CD4-positive, alpha-beta T cell treated with Interleukin-17A for 1 hour (primary cell): ENCODE data around the gene SEMA4D.

ENCODE experiments used
- DNase-seq: peaks from one replicate; pipeline ENCODE4 v3.0.0-alpha.2; 2020

Gene SEMA4D

GRCh38 chr9:89462199-89462598 is 35.7 kb downstream of the SEMA4D start:
- DNase-seq: no peak

GRCh38 chr9:89461265-89461664 is 36.6 kb downstream of the SEMA4D start:
- DNase-seq: no peak

- no peak for DNase-seq
These were observed 37.4 kb downstream of the SEMA4D start for GRCh38 chr9:89460551-89460950.

- no peak for DNase-seq
These were observed 39.0 kb downstream of the SEMA4D start for GRCh38 chr9:89458768-89459496.

GRCh38 chr9:89457376-89457855 is 40.5 kb downstream of the SEMA4D start:
- no peak for DNase-seq

GRCh38 chr9:89455356-89455824 is 42.5 kb downstream of the SEMA4D start:
- DNase-seq: peak; percentile 59

- no peak for DNase-seq
These were observed 43.2 kb downstream of the SEMA4D start for GRCh38 chr9:89454498-89455355.

GRCh38 chr9:89453452-89453851 is 44.5 kb downstream of the SEMA4D start:
- no peak for DNase-seq

GRCh38 chr9:89452561-89452960 is 45.4 kb downstream of the SEMA4D start:
- DNase-seq: no peak

GRCh38 chr9:89450213-89450612 is 47.7 kb downstream of the SEMA4D start:
- no peak for DNase-seq

- no peak for DNase-seq
These were observed 48.6 kb downstream of the SEMA4D start for GRCh38 chr9:89449261-89449671.

GRCh38 chr9:89448821-89449220 is 49.1 kb downstream of the SEMA4D start:
- no peak for DNase-seq

GRCh38 chr9:89448381-89448780 is 49.5 kb downstream of the SEMA4D start:
- no peak for DNase-seq

- no peak for DNase-seq
These were observed 50.5 kb downstream of the SEMA4D start for GRCh38 chr9:89447416-89447815.

- no peak for DNase-seq
These were observed 51.0 kb downstream of the SEMA4D start for GRCh38 chr9:89446961-89447310.

GRCh38 chr9:89446261-89446960 is 51.5 kb downstream of the SEMA4D start:
- DNase-seq: no peak

- DNase-seq: no peak
These were observed 52.1 kb downstream of the SEMA4D start for GRCh38 chr9:89445801-89446251.

GRCh38 chr9:89444925-89445765 is 52.8 kb downstream of the SEMA4D start:
- DNase-seq: no peak

GRCh38 chr9:89444274-89444673 is 53.6 kb downstream of the SEMA4D start:
- DNase-seq: peak; percentile 74

GRCh38 chr9:89442981-89443814 is 54.7 kb downstream of the SEMA4D start:
- no peak for DNase-seq

- DNase-seq: no peak
These were observed 55.4 kb downstream of the SEMA4D start for GRCh38 chr9:89442501-89442978.
